Measurements from ENCODE around the gene ARAP1. TPM values are rescaled to one million over a fixed set of nuclear protein-coding genes. Genes with fewer than 3 reads are reported as not detected.

ARAP1 gene
- polyA plus RNA-seq, 1 donor from 2014 or later: 20.7 TPM

- H3K4me1 Mint-ChIP-seq: peaks cover 0 to 4% (median 3%) of the 10 kb centered on the region in 3 donors
- no peaks in the 10 kb centered on the region for H3K9me3 Mint-ChIP-seq
- no peaks in the 10 kb centered on the region for H3K27me3 Mint-ChIP-seq
- H3K36me3 Mint-ChIP-seq: no peaks in the 10 kb centered on the region
- H3K27ac Mint-ChIP-seq: peak overlapping the region; percentile 43 to 61 (median 56)
- H3K4me3 Mint-ChIP-seq: no peak overlapping the region
These were observed 46.5 kb downstream of the ARAP1 start for GRCh38 chr11:72705442-72706365.

GRCh38 chr11:72704783-72705265 lies 47.4 kb downstream of the ARAP1 start:
- Mint-ChIP-seq H3K4me3 (peak overlapping the region in 1 of 4 donors; percentile 68), H3K27me3 (no peaks in the 10 kb centered on the region), H3K27ac (no peak overlapping the region), H3K9me3 (no peaks in the 10 kb centered on the region), H3K36me3 (no peaks in the 10 kb centered on the region), H3K4me1 (peaks cover 0 to 4% (median 3%) of the 10 kb centered on the region in 3 donors)

DNA sequence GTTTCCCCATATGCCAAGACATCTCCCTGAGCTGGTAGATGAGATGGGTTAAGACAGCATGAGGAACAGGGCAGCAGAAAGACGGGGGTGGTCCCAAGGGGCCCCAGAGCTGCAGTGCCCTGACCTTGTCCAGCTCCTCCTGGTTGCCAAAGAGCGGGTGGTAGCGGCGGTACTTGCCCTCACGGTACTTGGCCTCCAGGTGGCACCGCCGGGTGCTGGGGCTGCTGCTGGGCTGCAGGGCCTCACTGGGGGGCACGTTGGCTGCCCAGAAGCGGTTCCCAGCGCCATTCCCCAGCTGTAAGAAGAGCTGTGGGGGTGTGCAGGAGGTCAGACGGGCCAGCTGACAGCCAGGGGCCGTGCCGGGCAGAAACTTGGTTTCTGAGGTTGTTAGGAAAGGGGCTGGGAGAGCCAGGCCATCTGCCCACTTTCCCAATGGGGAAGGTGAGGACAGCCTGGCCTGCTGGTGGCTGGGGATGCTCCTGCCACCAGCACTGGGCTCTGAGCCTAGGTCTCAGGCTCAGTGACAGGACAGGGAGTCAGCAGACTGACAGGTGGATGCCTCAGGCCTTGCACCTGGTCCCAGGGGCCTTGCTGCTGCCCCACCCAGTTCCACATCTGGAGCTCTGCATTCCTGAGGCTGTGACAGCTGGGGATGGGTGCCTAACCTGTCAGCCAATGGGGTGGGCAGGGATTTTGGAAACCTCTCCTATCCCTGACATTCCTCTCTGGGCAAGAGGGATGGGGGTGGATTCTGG lies 48.0 kb downstream of the ARAP1 start:
- no peak overlapping the region for H3K4me3 Mint-ChIP-seq
- H3K9me3 Mint-ChIP-seq: no peaks in the 10 kb centered on the region
- H3K36me3 Mint-ChIP-seq: peaks cover 1% of the 10 kb centered on the region
- H3K27ac Mint-ChIP-seq: no peak overlapping the region
- H3K27me3 Mint-ChIP-seq: no peaks in the 10 kb centered on the region
- H3K4me1 Mint-ChIP-seq: peaks cover 2 to 4% (median 3%) of the 10 kb centered on the region in 3 donors

GRCh38 chr11:72703267-72704008 lies 48.8 kb downstream of the ARAP1 start:
- H3K27ac Mint-ChIP-seq: no peak overlapping the region
- no peak overlapping the region for H3K4me3 Mint-ChIP-seq
- H3K36me3 Mint-ChIP-seq: peaks cover 1% of the 10 kb centered on the region
- H3K9me3 Mint-ChIP-seq: no peaks in the 10 kb centered on the region
- no peaks in the 10 kb centered on the region for H3K27me3 Mint-ChIP-seq
- peaks cover 2 to 4% (median 3%) of the 10 kb centered on the region in 3 donors for H3K4me1 Mint-ChIP-seq

- Mint-ChIP-seq H3K4me3 (no peak overlapping the region), H3K9me3 (no peaks in the 10 kb centered on the region), H3K4me1 (peaks cover 2 to 4% (median 3%) of the 10 kb centered on the region in 3 donors), H3K36me3 (peaks cover 1% of the 10 kb centered on the region), H3K27me3 (no peaks in the 10 kb centered on the region), H3K27ac (no peak overlapping the region)
These were observed 49.5 kb downstream of the ARAP1 start for GRCh38 chr11:72702577-72703241.

- H3K27me3 Mint-ChIP-seq: no peaks in the 10 kb centered on the region
- peaks cover 2 to 4% (median 3%) of the 10 kb centered on the region in 3 donors for H3K4me1 Mint-ChIP-seq
- H3K36me3 Mint-ChIP-seq: peaks cover 1% of the 10 kb centered on the region
- peak overlapping the region in 1 of 3 donors; percentile 39 for H3K27ac Mint-ChIP-seq
- H3K4me3 Mint-ChIP-seq: no peak overlapping the region
- H3K9me3 Mint-ChIP-seq: no peaks in the 10 kb centered on the region
These were observed 50.1 kb downstream of the ARAP1 start for GRCh38 chr11:72702096-72702495.

DNA sequence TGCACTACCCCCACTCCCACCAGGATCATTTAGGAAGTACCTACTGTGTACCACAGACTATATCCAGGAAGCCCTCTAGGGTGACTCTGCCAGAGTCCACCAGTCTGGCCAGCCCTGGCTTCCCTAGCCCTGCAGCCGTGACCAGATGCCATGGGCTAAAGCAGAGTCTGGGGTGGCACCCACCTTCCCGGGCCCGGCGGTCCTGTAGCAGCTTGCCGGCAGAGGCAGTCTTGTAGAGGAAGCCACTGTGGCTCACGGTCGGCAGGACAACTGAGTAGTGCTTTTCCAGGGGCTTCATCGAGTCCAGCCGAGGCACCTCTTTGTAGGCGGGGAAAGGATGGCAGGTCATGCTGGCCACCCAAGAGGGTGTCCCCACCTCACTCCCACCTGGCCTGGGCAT lies 50.7 kb downstream of the ARAP1 start:
- Mint-ChIP-seq H3K9me3 (no peaks in the 10 kb centered on the region), H3K4me3 (no peak overlapping the region), H3K27ac (peak overlapping the region in 1 of 3 donors; percentile 39), H3K4me1 (peaks cover 2 to 4% (median 3%) of the 10 kb centered on the region in 3 donors), H3K36me3 (peaks cover 1% of the 10 kb centered on the region), H3K27me3 (no peaks in the 10 kb centered on the region)

DNA sequence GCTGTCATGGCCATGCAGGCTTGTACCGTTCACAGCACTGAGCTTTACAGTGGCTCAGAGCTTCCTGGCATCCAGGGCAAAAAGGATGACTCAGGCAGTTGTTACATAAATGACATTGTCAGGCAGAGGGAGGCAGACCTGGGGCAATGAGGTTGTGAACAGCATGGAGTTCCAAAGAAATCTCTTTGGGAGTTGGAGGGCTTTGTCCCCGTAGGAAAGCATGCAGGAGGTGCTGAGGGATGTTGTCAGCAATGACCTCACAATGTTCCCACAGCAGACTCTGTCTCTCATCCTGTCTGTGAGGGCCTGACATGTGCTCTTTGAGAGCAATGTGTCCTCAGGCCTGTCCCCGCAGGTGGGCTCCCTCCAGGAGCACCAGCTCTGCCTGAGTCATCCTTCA lies 52.1 kb downstream of the ARAP1 start:
- Mint-ChIP-seq H3K4me1 (peaks cover 2 to 4% (median 3%) of the 10 kb centered on the region in 3 donors), H3K36me3 (peaks cover 1% of the 10 kb centered on the region), H3K27ac (no peak overlapping the region), H3K27me3 (no peaks in the 10 kb centered on the region), H3K4me3 (no peak overlapping the region), H3K9me3 (no peaks in the 10 kb centered on the region)

DNA sequence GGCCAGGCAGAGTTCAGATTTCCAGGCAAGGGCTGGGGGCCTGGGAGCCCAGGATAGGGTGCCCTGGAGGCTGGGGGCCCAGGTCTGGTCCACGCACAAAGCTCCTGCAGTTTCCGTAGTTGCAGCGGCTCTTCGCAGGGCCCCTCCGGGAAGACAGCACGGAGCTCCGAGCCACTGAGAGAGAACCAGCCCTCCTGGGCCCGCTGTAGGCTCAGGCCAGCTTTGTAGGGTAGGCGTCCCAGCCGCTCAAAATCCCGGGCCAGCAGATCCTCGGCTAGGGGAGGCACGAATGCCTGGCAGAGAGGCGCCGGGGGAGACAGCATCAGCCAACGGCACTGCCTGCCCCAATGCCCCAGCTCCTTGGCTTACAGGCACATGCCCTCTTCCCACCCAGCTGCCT lies 54.4 kb downstream of the ARAP1 start:
- H3K4me3 Mint-ChIP-seq: peak overlapping the region in 1 of 4 donors; percentile 54
- peak overlapping the region in 1 of 3 donors; percentile 87 for H3K27ac Mint-ChIP-seq
- peaks cover 5% of the 10 kb centered on the region for H3K36me3 Mint-ChIP-seq
- H3K27me3 Mint-ChIP-seq: no peaks in the 10 kb centered on the region
- no peaks in the 10 kb centered on the region for H3K9me3 Mint-ChIP-seq
- H3K4me1 Mint-ChIP-seq: peaks cover 0 to 6% (median 0%) of the 10 kb centered on the region in 3 donors

DNA sequence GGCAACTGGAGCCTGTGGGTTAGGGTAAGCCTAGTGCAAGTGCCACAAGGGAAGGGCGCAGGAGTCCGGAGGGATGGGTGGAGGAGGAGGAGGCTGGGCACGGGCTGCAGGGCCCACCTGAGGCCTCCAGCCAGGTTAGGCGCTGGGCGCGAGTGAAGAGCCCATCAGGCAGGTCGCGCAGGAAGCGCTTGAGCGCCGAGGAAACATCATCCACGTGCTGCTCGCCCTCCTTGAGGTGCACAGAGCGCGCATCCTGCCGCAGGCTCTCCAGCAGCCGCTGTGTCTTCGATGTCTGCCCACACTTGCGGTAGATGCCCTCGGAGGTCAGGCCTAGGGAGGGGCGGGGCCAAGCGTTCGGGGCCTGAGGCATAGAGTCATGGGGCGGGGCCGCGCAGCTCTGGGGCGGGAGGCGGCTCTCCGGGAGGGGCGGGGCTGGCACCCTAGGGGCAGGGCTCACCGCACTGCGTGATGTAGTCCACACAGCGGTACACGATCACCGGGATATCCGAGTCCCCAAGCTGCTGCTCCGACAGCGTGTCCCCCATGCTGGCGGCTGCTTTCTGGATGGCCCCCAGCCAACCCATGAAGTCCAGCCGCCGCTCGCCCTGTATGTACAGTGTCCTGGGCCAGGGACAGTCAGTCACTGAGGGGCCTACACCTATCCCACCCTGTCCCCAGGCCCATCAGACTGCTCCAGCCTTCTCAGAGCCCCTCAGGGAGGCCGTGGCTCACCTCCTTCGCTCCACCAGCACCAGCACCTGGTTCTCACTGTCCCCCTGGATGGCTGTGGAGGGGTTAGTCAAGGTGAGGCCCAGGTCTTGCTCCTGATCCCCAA lies 55.1 kb downstream of the ARAP1 start:
- no peak overlapping the region for H3K27ac Mint-ChIP-seq
- peaks cover 0 to 6% (median 0%) of the 10 kb centered on the region in 3 donors for H3K4me1 Mint-ChIP-seq
- no peaks in the 10 kb centered on the region for H3K27me3 Mint-ChIP-seq
- peaks cover 5% of the 10 kb centered on the region for H3K36me3 Mint-ChIP-seq
- H3K9me3 Mint-ChIP-seq: no peaks in the 10 kb centered on the region
- no peak overlapping the region for H3K4me3 Mint-ChIP-seq

DNA sequence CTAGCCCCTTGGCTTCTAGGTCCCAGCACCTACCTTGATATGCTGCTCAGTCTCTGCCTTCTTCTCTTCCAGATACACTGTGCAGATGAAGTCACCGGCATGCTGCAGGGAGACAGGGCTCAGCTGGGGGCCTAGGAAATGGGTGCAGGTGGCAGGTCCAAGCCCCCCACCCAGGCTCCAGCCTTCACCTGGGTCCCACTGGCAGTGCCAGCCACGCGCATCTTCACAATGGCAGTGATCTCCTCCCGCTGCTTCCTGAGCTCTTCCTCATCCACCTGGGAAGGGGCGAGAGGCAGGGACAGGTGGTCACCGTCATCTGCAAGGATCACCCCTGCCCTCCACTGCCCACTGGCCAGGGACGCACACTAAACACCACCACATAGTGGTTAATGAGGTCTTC lies 56.9 kb downstream of the ARAP1 start:
- H3K27me3 Mint-ChIP-seq: no peaks in the 10 kb centered on the region
- peak overlapping the region in 1 of 3 donors; percentile 46 for H3K27ac Mint-ChIP-seq
- no peaks in the 10 kb centered on the region for H3K9me3 Mint-ChIP-seq
- no peak overlapping the region for H3K4me3 Mint-ChIP-seq
- peaks cover 0 to 6% (median 0%) of the 10 kb centered on the region in 3 donors for H3K4me1 Mint-ChIP-seq
- peaks cover 5% of the 10 kb centered on the region for H3K36me3 Mint-ChIP-seq

GRCh38 chr11:72693271-72693968 lies 58.8 kb downstream of the ARAP1 start:
- Mint-ChIP-seq H3K4me1 (peaks cover 0 to 4% (median 0%) of the 10 kb centered on the region in 3 donors), H3K27ac (no peak overlapping the region), H3K27me3 (no peaks in the 10 kb centered on the region), H3K4me3 (no peak overlapping the region), H3K9me3 (no peaks in the 10 kb centered on the region), H3K36me3 (peaks cover 4% of the 10 kb centered on the region)
